Loucy (cell line): Measurements from ENCODE around the gene ADAMTSL4.

ENCODE experiments used
- CTCF ChIP-seq: fragments of 200-600 bp; sonication (generic); conservative IDR thresholded peaks from 2 replicates; pipeline ENCODE4 v1.5.1; 2014; ENCODE audit warnings: mild to moderate bottlenecking, antibody characterized with exemption, low read length
- EZH2phosphoT487 ChIP-seq: fragments of 200-600 bp; IDR thresholded peaks from 2 replicates; pipeline ENCODE4 v1.6.1; 2018; ENCODE audit warnings: antibody characterized with exemption, mild to moderate bottlenecking, moderate library complexity, borderline replicate concordance

- TF ChIP-seq CTCF (peak; percentile 45; the same call in 1 of the 2 replicates), EZH2phosphoT487 (no peak)
Measured at GRCh38 chr1:150516616-150517015, 32.6 kb upstream of the ADAMTSL4 start.
